K562 (cell line): Measurements from ENCODE around the gene ZFAND6. TPM values are rescaled to one million over a fixed set of nuclear protein-coding genes. Genes with fewer than 3 reads are reported as not detected.
A peak's percentile ranks its signal among the peaks of the same experiment; 100 is the strongest.

Experiments
- C11orf30 ChIP-seq: fragments of 450-650 bp; IDR thresholded peaks from 2 replicates; pipeline ENCODE4 v1.6.1; 2016; ENCODE audit warnings: low read depth, mild to moderate bottlenecking
- CBX3 ChIP-seq, 2 experiments: IDR thresholded peaks; 1 replicate in 1 of 2; 2 replicates in 1 of 2; pipeline ENCODE4 v1.6.1; 2012; ENCODE audit warnings: inconsistent platforms in 2 of 2, low read length in 2 of 2, borderline replicate concordance in 1 of 2, control low read depth in 1 of 2
- CEBPB ChIP-seq: fragments of 450-650 bp; IDR thresholded peaks from 2 replicates; pipeline ENCODE4 v1.6.1; 2016; ENCODE audit warnings: missing genetic modification characterization, missing compliant biosample characterization
- CEBPZ ChIP-seq: fragments of 150-350 bp; IDR thresholded peaks from 2 replicates; pipeline ENCODE4 v1.6.1; 2014; ENCODE audit warnings: low read depth, mild to moderate bottlenecking, low read length, borderline replicate concordance
- DPF2 ChIP-seq: fragments of 450-650 bp; IDR thresholded peaks from 2 replicates; pipeline ENCODE4 v1.6.1; 2016
- HCFC1 ChIP-seq: IDR thresholded peaks from 2 replicates; pipeline ENCODE4 v1.6.1; 2012; ENCODE audit warnings: low read depth, low read length, improper control_type of control experiment
- HNRNPK ChIP-seq: fragments of 200-400 bp; formaldehyde crosslinking; IDR thresholded peaks from one replicate; pipeline ENCODE4 v1.6.1; 2018; ENCODE audit warnings: mild to moderate bottlenecking, low read depth, low read length; ENCODE audit not compliant: poor library complexity, severe bottlenecking
- JUN ChIP-seq, 2 experiments: sonication (generic) in 1 of 2; formaldehyde crosslinking in 1 of 2; IDR thresholded peaks; 2 replicates each; pipeline versions ENCODE4 v1.6.1 to v1.8.0; 2012 to 2022; ENCODE audit warnings: borderline replicate concordance in 2 of 2, mild to moderate bottlenecking in 2 of 2, improper control_type of control experiment in 1 of 2, low read depth in 1 of 2, low read length in 1 of 2, missing genetic modification reagents in 1 of 2
- L3MBTL2 ChIP-seq: fragments of 450-650 bp; IDR thresholded peaks from 2 replicates; pipeline ENCODE4 v1.6.1; 2016; ENCODE audit warnings: mild to moderate bottlenecking, moderate library complexity
- LEF1 ChIP-seq: fragments of 450-650 bp; IDR thresholded peaks from 2 replicates; pipeline ENCODE4 v1.6.1; 2016; ENCODE audit warnings: mild to moderate bottlenecking
- MAFF ChIP-seq: IDR thresholded peaks from 2 replicates; pipeline ENCODE4 v1.6.1; 2012; ENCODE audit warnings: low read length, improper control_type of control experiment
- MEIS2 ChIP-seq: fragments of 450-650 bp; IDR thresholded peaks from 2 replicates; pipeline ENCODE4 v1.6.1; 2014; ENCODE audit warnings: mild to moderate bottlenecking; ENCODE audit not compliant: partially characterized antibody
- PKNOX1 ChIP-seq: fragments of 450-650 bp; IDR thresholded peaks from 2 replicates; pipeline ENCODE4 v1.6.1; 2016
- POLR2G ChIP-seq: fragments of 200-400 bp; formaldehyde crosslinking; IDR thresholded peaks from 2 replicates; pipeline ENCODE4 v1.6.1; 2017; ENCODE audit warnings: low read depth, mild to moderate bottlenecking, antibody characterized with exemption, low read length, moderate library complexity
- RAD51 ChIP-seq: fragments of 450-650 bp; IDR thresholded peaks from 2 replicates; pipeline ENCODE4 v1.7.1; 2016; ENCODE audit warnings: low read depth, mild to moderate bottlenecking, borderline replicate concordance
- TAF9B ChIP-seq: fragments of 450-650 bp; IDR thresholded peaks from 2 replicates; pipeline ENCODE4 v1.6.1; 2018; ENCODE audit warnings: mild to moderate bottlenecking; ENCODE audit not compliant: partially characterized antibody
- TCF7 ChIP-seq: sonication (generic); IDR thresholded peaks from 2 replicates; pipeline ENCODE4 v1.6.1; 2016; ENCODE audit warnings: antibody characterized with exemption, borderline replicate concordance
- ZNF253 ChIP-seq: fragments of 250-450 bp; sonication (Bioruptor Pico); conservative IDR thresholded peaks from 2 replicates; pipeline ENCODE4 v1.6.1; 2021; ENCODE audit warnings: mild to moderate bottlenecking
- ZNF311 ChIP-seq: fragments of 250-450 bp; sonication (Bioruptor Pico); IDR thresholded peaks from 2 replicates; pipeline ENCODE4 v1.4.0; 2020; ENCODE audit warnings: mild to moderate bottlenecking, moderate library complexity
- polyA plus RNA-seq, 8 experiments: library from polyadenylated mRNA; depleted of rRNA in 4 of 8; stranded (reverse) in 5 of 8; unstranded in 3 of 8; fragments of >200 nt; fragmentation: Nextera tagmentation in 2 of 8; fragmentation: Illumina TruSeq in 1 of 8; extraction: Ambion mirVana in 2 of 8; extraction: Trizol in 1 of 8; gene quantifications; 2 replicates each; pipeline versions ENCODE4 v1.2.1 to v1.2.3, GENCODE V29; 2011 to 2014; ENCODE audit warnings: inconsistent platforms in 1 of 8, missing spikeins in 1 of 8
- total RNA-seq, 7 experiments: library from RNA; depleted of rRNA in 6 of 7; stranded (reverse); fragments of >200 nt in 6 of 7; fragmentation: Illumina TruSeq in 2 of 7; extraction: Trizol in 2 of 7; gene quantifications; 2 replicates each; pipeline versions ENCODE4 v1.2.1 to v1.2.3, GENCODE V29; 2011 to 2021; ENCODE audit warnings: low replicate concordance in 1 of 7
- TF ChIP-seq, protein P1 (sequence below): fragments of 250-450 bp; sonication (Bioruptor Pico); IDR thresholded peaks from 2 replicates; pipeline ENCODE4 v1.5.0; 2021; ENCODE audit warnings: mild to moderate bottlenecking, borderline replicate concordance

ZFAND6 gene
- total and polyA plus RNA-seq, 9 of the 15 experiments (the other 6 are each of a cell fraction or from before 2014, with no cell fraction given): 53.9 to 206 (median 88.9) TPM

DNA sequence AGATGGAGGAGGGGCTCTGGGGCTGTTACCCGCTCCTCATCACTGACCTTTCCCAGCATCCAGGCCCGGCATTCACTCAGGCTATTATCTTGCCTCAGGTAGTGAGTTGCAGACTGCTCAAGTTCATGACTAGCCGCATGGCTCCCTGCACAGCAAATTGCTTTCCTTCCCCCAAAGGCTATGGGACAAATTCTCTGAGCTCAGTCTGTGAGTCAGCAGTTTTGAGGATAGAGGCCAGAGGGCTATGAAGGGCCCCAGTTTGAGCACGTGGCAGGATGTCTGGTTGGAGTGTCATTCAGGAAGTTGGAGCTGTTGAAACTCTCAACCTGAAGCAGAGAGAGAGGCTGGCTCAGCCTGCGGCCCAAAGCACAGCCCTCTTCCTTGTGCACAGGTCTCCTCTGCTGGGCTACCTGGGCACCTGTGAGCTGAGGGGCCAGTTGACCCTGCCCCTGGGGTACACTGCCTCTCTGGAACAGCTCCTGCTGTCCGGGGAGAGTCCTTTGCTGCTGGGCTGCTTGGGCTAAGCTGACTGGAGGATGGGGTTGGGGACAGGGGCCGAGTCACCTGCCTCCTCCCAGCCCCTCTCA, 101.2 kb downstream of the ZFAND6 start (continued):
- TF ChIP-seq TAF9B (peak; percentile 67), CEBPZ (no peak), CBX3 (IDR thresholded peaks at IDR 0.05; ENCODE audit: borderline replicate concordance in 1 of 2, low read length in 2 of 2) (peak in 1 of 2 experiments; percentile 36; a peak in 1 of 3 replicates), L3MBTL2 (peak; percentile 98), HCFC1 (0 out of 2 replicates have a peak, but pooled peaks have one; percentile 14), PKNOX1 (peak; percentile 79), DPF2 (peak; percentile 79), C11orf30 (peak; percentile 99), HNRNPK (no peak), MEIS2 (peak; percentile 25), ZNF253 (CRISPR knock-in tag) (no peak), POLR2G (peak; percentile 59), LEF1 (peak; percentile 79), JUN (IDR thresholded peaks at IDR 0.05; ENCODE audit: borderline replicate concordance, low read depth, low read length) (peak; percentile 44; the same call in 1 of the 2 replicates), JUN (CRISPR knock-in tag; IDR thresholded peaks at IDR 0.05; ENCODE audit: borderline replicate concordance) (no peak), ZNF311 (peak; percentile 68), TCF7 (no peak), CEBPB (tag) (peak; percentile 43), RAD51 (peak; percentile 73; the same call in 1 of the 2 replicates), MAFF (peak; percentile 96)
- TF ChIP-seq, protein P1, sequence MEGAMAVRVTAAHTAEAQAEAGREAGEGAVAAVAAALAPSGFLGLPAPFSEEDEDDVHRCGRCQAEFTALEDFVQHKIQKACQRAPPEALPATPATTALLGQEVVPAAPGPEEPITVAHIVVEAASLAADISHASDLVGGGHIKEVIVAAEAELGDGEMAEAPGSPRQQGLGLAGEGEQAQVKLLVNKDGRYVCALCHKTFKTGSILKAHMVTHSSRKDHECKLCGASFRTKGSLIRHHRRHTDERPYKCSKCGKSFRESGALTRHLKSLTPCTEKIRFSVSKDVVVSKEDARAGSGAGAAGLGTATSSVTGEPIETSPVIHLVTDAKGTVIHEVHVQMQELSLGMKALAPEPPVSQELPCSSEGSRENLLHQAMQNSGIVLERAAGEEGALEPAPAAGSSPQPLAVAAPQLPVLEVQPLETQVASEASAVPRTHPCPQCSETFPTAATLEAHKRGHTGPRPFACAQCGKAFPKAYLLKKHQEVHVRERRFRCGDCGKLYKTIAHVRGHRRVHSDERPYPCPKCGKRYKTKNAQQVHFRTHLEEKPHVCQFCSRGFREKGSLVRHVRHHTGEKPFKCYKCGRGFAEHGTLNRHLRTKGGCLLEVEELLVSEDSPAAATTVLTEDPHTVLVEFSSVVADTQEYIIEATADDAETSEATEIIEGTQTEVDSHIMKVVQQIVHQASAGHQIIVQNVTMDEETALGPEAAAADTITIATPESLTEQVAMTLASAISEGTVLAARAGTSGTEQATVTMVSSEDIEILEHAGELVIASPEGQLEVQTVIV (CRISPR knock-in tag): 0 out of 2 replicates have a peak, but pooled peaks have one; percentile 20
